Endodermal cell (in vitro differentiated cells): ENCODE measurements around the gene CMIP. TPM values are rescaled to one million over a fixed set of nuclear protein-coding genes. Genes with fewer than 3 reads are reported as not detected.

ENCODE experiments used
- DNase-seq: peaks from one replicate; pipeline ENCODE4 v3.0.0-alpha.2; 2017
- H3K27ac ChIP-seq: 2 replicates; pipeline ENCODE4 v1.5.1; 2013; ENCODE audit warnings: mild to moderate bottlenecking, low read depth, low read length, moderate library complexity
- H3K27me3 ChIP-seq: 2 replicates; pipeline ENCODE4 v1.6.1; 2013; ENCODE audit warnings: mild to moderate bottlenecking, low read length, moderate library complexity; ENCODE audit not compliant: insufficient read depth, control insufficient read depth, poor library complexity, severe bottlenecking
- H3K36me3 ChIP-seq: 2 replicates; pipeline ENCODE4 v1.7.0; 2013; ENCODE audit warnings: mild to moderate bottlenecking, low read length, moderate library complexity; ENCODE audit not compliant: control insufficient read depth, insufficient read depth
- H3K4me1 ChIP-seq: one replicate; pipeline ENCODE4 v1.7.0; 2013; ENCODE audit warnings: low read length; ENCODE audit not compliant: control insufficient read depth, insufficient read depth
- H3K4me3 ChIP-seq: 2 replicates; pipeline ENCODE4 v1.5.1; 2013; ENCODE audit warnings: mild to moderate bottlenecking, low read length, moderate library complexity
- H3K9ac ChIP-seq: 2 replicates; pipeline ENCODE4 v1.6.1; 2013; ENCODE audit warnings: mild to moderate bottlenecking, low read length, moderate library complexity; ENCODE audit not compliant: poor library complexity, severe bottlenecking; ENCODE audit errors: extremely low read depth
- H3K9me3 ChIP-seq: 2 replicates; pipeline ENCODE4 v1.6.1; 2013; ENCODE audit warnings: mild to moderate bottlenecking, low read length, moderate library complexity; ENCODE audit not compliant: control insufficient read depth
- H3K27ac Mint-ChIP-seq: 2 replicates; pipeline ENCODE4 v1.8.0; 2020; ENCODE audit warnings: mixed read lengths
- H3K27me3 Mint-ChIP-seq: 2 replicates; pipeline ENCODE4 v1.8.0; 2021; ENCODE audit warnings: mild to moderate bottlenecking, mixed read lengths; ENCODE audit not compliant: insufficient read depth
- H3K36me3 Mint-ChIP-seq: 2 replicates; pipeline ENCODE4 v1.8.0; 2020; ENCODE audit warnings: low read depth, mixed read lengths
- H3K4me1 Mint-ChIP-seq: 2 replicates; pipeline ENCODE4 v1.8.0; 2020; ENCODE audit warnings: mixed read lengths
- H3K4me3 Mint-ChIP-seq: 2 replicates; pipeline ENCODE4 v1.8.0; 2020; ENCODE audit warnings: mild to moderate bottlenecking, moderate library complexity, mixed read lengths
- H3K9me3 Mint-ChIP-seq: 2 replicates; pipeline ENCODE4 v1.8.0; 2020; ENCODE audit warnings: mild to moderate bottlenecking, mixed read lengths
- WGBS, 2 experiments: methylation state at CpG; one replicate each; pipeline versions ENCODE4 v1.1.5 to v1.1.7; 2013; ENCODE audit warnings: missing lambda C conversion rate in 2 of 2, mixed read lengths in 1 of 2; ENCODE audit not compliant: insufficient coverage in 1 of 2, insufficient read length in 1 of 2; 5-methylcytosine and 5-hydroxymethylcytosine counted together
- total RNA-seq, 2 donors: library from RNA; stranded (reverse); fragmentation: NEBNext Ultra II Directional in 1 of 2; extraction: Animal tissue kit (Norgen Biotek cat#: 25700) in 1 of 2; gene quantifications; 2 replicates in 1 of 2; 3 replicates in 1 of 2; pipeline ENCODE4 v1.2.1, GENCODE V29; 2021
- TF ChIP-seq, protein P1 (sequence below): fragments of 200-600 bp; sonication (generic); conservative IDR thresholded peaks from 2 replicates; pipeline ENCODE4 v1.5.0; 2021; ENCODE audit warnings: antibody characterized with exemption, mild to moderate bottlenecking

The CMIP gene
- total RNA-seq, 2 donors from 2014 or later: 64.0 to 64.7 TPM

DNA sequence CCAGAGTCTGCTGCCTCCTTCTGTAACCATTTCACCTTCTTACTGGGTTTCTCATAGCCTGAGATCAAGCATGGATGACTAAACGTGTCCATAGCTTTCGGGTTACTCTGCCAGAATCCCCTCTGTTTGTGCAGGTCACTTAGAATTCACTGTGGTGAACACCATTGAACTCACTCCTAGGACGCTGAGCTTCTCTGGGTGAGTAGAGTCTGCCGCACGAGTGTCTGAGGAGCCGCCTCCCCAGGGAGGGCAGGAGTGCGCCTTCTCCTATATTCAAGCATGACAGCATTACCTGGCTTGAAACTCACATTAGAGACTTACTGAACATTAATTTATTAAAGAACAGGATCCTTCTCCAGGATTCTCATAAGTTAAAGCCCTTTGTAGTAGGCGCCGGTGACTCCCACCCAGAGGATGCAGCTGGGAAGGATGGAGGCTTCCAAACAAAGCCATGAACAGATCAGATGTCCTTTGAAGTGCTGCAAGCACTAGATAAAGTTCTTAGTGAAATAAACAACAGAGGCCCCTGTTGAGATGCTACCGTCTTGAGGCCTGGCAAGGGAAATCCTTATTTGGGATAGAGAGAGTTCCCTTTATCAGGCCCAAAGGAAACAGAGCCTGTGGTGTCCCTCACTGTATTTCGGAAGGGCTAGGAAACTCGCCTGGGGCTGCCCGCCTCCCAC, 189.9 kb downstream of the CMIP start:
- Mint-ChIP-seq H3K27me3 (no peaks in the 10 kb centered on the region), H3K4me1 (peaks cover 55% of the 10 kb centered on the region), H3K9me3 (no peaks in the 10 kb centered on the region), H3K36me3 (no peaks in the 10 kb centered on the region), H3K27ac (peak overlapping the region; percentile 76), H3K4me3 (peak overlapping the region; percentile 36)
- H3K9me3 ChIP-seq: no peaks in the 10 kb centered on the region
- peak; percentile 64 for DNase-seq
- no peaks in the 10 kb centered on the region for H3K27me3 ChIP-seq
- no peaks in the 10 kb centered on the region for H3K36me3 ChIP-seq
- H3K4me1 ChIP-seq: peaks cover 31% of the 10 kb centered on the region
- WGBS, 2 experiments: 45 to 50% methylated on average over 11 to 13 of the region's 13 CpGs
- H3K27ac ChIP-seq: no peak overlapping the region
- no peak overlapping the region for H3K9ac ChIP-seq
- TF ChIP-seq, protein P1, sequence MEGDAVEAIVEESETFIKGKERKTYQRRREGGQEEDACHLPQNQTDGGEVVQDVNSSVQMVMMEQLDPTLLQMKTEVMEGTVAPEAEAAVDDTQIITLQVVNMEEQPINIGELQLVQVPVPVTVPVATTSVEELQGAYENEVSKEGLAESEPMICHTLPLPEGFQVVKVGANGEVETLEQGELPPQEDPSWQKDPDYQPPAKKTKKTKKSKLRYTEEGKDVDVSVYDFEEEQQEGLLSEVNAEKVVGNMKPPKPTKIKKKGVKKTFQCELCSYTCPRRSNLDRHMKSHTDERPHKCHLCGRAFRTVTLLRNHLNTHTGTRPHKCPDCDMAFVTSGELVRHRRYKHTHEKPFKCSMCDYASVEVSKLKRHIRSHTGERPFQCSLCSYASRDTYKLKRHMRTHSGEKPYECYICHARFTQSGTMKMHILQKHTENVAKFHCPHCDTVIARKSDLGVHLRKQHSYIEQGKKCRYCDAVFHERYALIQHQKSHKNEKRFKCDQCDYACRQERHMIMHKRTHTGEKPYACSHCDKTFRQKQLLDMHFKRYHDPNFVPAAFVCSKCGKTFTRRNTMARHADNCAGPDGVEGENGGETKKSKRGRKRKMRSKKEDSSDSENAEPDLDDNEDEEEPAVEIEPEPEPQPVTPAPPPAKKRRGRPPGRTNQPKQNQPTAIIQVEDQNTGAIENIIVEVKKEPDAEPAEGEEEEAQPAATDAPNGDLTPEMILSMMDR: no peak
- H3K4me3 ChIP-seq: peak overlapping the region; percentile 57

DNA sequence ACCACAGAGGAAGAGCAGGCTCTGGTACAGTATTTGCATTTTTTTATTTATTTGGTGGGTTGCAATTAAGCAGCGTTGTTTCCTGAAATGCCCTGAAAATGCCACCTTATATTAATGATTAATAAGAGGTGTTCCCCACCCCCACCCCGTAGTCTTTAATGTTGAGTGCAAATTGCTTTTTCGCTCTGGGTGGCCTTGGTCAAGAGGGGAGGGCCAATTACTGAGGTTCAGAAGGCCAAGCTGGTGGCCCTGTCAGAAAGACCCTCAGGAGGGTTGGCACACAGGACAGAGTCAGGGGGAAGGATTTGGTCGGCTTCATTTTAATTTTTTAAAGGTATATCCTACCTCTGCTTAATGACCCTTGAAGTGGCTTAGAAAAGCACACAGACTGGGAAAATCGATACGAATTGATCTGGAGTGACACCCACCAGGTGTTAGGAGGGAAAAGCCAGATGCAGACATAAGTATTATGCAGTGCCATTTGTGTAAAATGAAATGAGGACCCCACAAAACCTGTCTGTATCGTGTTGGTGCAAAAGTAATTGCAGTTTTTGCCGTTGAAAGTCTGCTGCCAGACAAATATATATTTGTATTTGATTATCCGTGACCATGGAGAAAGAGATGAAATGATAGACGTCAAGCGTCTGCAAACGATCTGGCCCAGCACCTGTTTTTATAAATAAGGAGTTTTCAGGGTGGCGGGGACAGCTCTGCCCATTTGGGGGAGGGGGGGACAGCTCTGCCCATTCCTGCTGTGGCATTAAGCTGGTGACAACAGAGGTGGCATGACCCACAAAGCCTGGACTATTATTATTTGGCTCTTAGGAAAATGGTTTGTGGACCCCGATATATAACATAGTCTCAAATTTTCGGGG, 190.7 kb downstream of the CMIP start:
- Mint-ChIP-seq H3K27ac (peak overlapping the region; percentile 74), H3K27me3 (no peaks in the 10 kb centered on the region), H3K9me3 (no peaks in the 10 kb centered on the region), H3K36me3 (no peaks in the 10 kb centered on the region), H3K4me3 (peak overlapping the region; percentile 36), H3K4me1 (peaks cover 56% of the 10 kb centered on the region)
- Histone ChIP-seq H3K27me3 (no peaks in the 10 kb centered on the region), H3K27ac (no peak overlapping the region), H3K9ac (no peak overlapping the region), H3K4me3 (peak overlapping the region; percentile 57), H3K4me1 (peaks cover 28% of the 10 kb centered on the region), H3K36me3 (no peaks in the 10 kb centered on the region), H3K9me3 (no peaks in the 10 kb centered on the region)
- TF ChIP-seq, protein P1: no peak
- no peak for DNase-seq
- 84 to 88% methylated on average over 7 to 15 of the region's 15 CpGs for WGBS, 2 experiments

DNA sequence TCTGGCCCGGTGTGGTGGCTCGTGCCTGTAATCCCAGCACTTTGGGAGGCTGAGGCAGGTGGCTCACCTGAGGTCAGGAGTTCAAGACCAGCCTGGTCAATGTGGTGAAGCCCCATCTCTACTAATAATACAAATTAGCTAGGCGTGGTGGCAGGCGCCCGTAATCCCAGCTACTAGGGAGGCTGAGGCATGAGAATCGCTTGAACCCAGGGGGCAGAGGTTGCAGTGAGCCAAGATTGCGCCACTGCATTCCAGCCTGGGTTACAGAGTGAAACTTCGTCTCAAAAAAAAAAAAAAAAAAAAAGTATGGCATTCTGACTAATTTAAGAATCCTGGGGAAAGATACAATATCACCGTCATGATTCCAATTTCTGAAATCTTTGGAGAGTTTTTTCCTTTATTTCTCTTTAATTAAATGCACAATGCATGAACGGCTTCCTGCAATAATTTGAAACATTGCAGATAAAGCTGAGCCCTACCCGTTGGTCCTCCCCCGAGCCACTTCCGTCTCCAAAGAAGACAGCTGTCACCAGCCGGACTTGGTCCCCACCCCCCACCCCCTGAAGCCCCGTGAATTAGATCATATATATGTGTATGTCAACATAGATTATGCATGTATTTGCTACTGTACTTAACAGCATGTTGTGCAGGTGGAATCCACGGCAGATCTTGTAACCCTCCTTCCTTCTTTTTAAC, 191.8 kb downstream of the CMIP start:
- 88 to 95% methylated on average over 10 to 15 of the region's 16 CpGs for WGBS, 2 experiments
- Histone ChIP-seq H3K27me3 (no peaks in the 10 kb centered on the region), H3K9me3 (no peaks in the 10 kb centered on the region), H3K4me3 (no peak overlapping the region), H3K27ac (no peak overlapping the region), H3K36me3 (no peaks in the 10 kb centered on the region), H3K9ac (no peak overlapping the region), H3K4me1 (peaks cover 27% of the 10 kb centered on the region)
- H3K27me3 Mint-ChIP-seq: no peaks in the 10 kb centered on the region
- no peak overlapping the region for H3K4me3 Mint-ChIP-seq
- no peak for DNase-seq
- H3K27ac Mint-ChIP-seq: peak overlapping the region; percentile 74
- peaks cover under 1% of the 10 kb centered on the region for H3K36me3 Mint-ChIP-seq
- H3K4me1 Mint-ChIP-seq: peaks cover 56% of the 10 kb centered on the region
- TF ChIP-seq, protein P1: no peak
- no peaks in the 10 kb centered on the region for H3K9me3 Mint-ChIP-seq
